Stimulated activated CD4-positive, alpha-beta T cell treated with anti-CD3 and anti-CD28 coated beads, Interleukin-4, amount 100 ng/mL, for 24 hours (primary cell): ENCODE results near the gene CD300C.
"Not testable (repeated sequence)": the region's sequence is repeated elsewhere in the genome, so short reads cannot be mapped to it uniquely, and the experiment has no call there.

Source experiments
- DNase-seq: peaks from one replicate; pipeline ENCODE4 v3.0.0-alpha.2; 2020

CD300C gene

GRCh38 chr17:74545843-74546230 is at the start of gene CD300C:
CD300C (minus strand) TSS chr17:74546115; CDS start chr17:74545782, 333 bp downstream.
- DNase-seq = no peak

DNA sequence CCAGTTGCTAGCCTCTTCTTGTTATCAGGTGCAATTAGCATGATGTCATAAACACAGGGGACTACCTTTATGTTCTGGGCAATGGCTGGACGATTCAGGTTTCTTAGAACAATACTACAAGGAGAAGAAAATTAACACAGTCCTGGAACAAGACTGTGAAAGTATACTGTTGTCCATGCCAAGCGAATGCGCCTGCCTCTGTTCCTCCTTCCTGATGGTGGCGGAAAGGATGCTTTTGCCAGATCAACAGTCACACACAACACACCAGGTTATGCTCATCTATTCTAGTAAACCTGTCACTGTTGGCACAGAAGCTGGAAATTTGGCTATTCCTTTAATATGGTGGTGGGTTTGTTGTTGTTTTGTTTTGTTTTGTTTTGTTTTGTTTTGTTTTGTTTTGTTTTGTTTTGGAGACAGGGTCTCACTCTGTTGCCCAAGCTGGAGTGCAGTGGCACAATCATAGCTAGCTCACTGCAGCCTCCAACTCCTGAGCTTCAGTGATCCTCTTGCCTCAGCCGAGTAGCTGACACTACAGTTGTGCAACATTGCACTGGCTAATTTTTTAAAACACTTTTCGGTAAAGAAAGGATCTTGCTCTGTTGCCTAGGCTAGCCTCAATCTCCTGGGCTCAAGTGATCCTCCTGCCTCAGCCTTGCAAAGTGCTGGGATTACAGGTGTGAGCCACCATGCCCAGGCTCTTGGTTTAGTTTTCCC is 49.3 kb upstream of the CD300C start:
- no peak for DNase-seq

- DNase-seq = no peak
Observed at GRCh38 chr17:74592087-74592990, 46.4 kb upstream of the CD300C start, which contains the start of gene CD300LD. CD300LD (minus strand) TSS chr17:74592283; CDS start chr17:74592202, 81 bp downstream.

DNA sequence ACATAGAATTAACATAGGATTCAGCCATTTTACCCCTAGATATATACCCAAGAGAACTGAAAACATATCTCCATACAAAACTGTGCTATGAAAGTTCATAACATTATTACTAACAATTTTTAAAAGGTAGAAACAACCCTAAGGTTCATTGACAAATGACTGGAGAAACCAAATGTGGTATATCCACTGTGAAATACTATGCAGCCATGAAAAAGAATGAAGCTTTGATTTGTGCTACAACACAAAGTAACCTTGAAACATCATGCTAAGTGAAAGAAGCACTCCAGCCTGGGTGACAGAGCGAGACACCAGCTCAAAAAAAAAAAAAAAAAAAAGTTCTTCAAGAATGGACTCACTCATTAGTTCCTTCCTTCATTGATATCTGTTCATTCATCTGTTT is 45.6 kb upstream of the CD300C start:
- no peak for DNase-seq

GRCh38 chr17:74585711-74586110 is 39.8 kb upstream of the CD300C start:
- DNase-seq = no peak

GRCh38 chr17:74584292-74585060 is 38.6 kb upstream of the CD300C start:
- no peak for DNase-seq

DNA sequence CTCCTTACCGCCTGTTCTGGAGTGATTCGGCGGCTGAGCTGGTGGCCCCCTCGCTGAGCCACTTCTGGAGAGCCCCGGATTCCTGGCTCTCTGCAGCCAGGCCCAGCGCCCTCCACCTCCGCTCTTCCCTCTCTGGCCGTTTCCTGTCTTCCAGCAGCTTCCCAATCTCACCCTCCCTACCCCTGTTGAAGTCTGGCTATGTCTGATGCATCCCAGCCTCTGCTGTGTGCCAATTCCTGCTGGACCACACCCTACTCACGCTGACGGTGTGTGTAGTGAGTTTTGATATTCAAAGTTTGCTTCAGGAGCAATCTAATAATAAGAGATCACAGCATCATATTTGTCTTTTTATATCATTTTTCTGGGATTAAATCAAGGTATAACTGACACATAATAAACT is 36.7 kb upstream of the CD300C start:
- DNase-seq = no peak

GRCh38 chr17:74579900-74580299 is 34.0 kb upstream of the CD300C start:
- no peak for DNase-seq

GRCh38 chr17:74578979-74579378 is 33.1 kb upstream of the CD300C start:
- no peak for DNase-seq

DNA sequence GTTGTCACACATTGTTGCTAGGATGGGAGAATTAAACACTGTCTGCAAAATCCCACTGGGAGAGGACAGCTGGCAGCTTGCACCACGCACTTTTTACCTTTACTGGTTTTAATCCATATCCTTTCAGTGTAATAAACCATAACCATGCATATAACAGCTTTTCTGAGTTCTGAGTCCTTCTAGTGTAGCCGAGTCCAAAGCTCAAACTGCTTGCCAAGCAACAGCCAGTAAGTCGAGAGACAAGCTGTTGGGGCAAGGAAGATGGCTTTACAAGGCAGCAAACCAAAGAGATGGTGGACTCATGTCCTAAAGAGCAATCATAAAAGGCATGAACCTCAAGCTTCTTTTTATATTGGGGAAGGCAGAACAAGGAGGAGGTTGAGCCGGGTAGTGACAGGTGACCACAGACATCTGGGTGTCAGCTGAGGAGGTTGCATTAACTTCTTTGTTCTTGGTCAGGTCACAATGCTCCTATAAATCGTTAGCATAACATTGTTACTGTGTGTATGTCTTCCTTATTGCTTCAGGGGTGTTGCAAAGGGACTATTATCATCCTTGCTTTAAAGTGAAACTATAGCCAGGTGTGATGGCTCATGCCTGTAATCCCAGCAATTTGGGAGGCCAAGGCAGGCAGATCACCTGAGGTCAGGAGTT is 28.7 kb upstream of the CD300C start:
- DNase-seq = no peak

DNA sequence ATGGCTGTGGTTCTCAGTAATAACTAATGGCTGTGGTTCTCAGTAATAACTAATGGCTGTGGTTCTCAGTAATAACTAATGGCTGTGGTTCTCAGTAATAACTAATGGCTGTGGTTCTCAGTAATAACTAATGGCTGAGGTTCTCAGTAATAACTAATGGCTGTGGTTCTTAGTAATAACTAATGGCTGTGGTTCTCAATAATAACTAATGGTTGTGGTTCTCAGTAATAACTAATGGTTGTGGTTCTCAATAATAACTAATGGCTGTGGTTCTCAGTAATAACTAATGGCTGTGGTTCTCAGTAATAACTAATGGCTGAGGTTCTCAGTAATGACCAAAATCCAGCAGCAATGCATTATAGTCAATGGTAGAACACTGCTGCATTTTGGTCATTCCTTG is 27.7 kb upstream of the CD300C start:
- not testable (repeated sequence) for DNase-seq

DNA sequence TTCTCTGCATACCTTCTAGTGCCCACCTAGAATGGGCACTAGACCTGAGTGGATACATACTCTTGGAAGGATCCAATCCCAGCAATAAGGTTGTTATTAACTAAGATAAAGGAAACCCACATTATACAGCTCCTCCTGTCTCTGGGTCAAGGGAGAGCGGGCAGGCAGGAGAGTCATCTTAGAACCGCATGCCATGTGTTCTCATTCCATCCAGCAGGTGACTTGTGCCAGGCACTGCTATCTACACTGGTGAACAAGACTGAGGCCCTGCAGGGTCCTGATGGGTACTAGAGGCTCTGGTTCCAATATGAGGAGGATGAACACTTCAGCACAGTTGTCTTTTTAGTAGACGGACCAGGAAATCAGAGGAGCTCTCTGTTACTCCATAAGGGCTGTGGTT is 27.3 kb upstream of the CD300C start:
- no peak for DNase-seq

GRCh38 chr17:74571621-74572270 is 25.8 kb upstream of the CD300C start:
- DNase-seq = no peak

DNA sequence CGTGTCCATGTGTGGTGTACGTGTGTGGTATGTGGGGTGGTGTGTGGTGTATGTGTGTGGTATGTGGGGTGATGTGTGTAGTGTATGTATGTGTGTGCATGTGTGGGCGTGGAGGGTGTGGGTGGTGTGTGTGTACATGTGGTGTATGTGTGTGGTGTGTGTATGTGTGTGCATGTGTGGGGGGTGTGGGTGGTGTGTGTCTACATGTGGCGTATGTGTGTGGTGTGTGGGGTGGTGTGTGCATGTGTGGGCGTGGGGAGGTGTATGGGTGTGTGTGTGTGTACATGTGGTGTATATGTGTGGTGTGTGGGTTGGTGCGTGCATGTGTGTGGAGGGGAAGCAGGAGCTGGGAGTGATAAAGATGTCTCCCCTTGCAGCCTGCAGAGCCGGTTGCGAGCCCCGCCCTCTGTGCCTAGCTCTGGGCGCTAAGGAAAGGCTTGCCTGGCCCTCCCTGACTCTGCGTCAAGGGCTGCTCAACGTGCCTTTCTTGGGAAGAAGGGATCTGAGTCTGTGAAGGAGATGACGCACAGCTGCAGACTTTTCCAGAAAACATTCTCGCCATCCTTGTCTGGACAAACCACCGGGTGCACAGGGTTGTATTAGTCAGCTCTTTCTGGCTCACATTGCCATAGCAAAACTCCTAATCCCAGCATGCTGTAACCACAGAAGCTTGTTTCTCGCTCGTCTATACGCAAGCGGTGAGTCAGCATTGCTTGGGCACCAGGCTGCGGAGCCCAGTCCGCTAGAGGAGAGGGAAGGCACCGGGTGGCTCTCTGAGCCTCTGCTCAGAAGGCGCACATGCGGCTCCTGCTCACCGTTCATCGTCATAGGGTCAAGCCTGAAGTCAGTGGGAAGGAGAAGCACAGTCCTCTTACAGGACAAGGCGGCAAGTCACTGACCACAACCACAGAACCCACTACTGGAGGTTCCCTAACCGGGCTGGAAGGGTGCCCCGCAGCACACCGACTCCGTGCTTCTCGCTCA is 23.4 kb upstream of the CD300C start:
- peak; percentile 10 for DNase-seq

GRCh38 chr17:74568106-74568873 is 22.4 kb upstream of the CD300C start:
- no peak for DNase-seq

DNA sequence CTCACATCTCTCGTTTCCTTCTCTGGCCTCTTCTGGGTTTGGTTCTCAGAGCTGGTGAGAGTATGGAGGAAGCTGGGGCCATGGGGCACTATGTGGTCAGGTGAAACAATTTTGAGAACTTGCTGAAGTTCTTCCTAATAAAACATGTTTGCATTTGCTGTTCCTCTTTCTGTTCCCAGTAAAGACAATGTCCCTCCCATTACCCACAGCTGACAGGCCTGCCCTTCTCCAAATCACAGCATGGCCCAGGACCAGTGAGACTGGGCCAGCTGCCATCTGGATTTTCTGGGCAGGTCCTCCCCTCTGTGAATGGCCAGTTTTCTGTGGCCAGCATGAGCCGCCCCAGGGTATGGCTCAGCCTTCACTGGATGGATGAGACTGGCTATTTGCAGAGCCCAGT is 21.5 kb upstream of the CD300C start, which contains the start of gene CD300H:
TSS of gene CD300H (minus strand) at position 113 of the 400 bp plus-strand sequence.
- no peak for DNase-seq

DNA sequence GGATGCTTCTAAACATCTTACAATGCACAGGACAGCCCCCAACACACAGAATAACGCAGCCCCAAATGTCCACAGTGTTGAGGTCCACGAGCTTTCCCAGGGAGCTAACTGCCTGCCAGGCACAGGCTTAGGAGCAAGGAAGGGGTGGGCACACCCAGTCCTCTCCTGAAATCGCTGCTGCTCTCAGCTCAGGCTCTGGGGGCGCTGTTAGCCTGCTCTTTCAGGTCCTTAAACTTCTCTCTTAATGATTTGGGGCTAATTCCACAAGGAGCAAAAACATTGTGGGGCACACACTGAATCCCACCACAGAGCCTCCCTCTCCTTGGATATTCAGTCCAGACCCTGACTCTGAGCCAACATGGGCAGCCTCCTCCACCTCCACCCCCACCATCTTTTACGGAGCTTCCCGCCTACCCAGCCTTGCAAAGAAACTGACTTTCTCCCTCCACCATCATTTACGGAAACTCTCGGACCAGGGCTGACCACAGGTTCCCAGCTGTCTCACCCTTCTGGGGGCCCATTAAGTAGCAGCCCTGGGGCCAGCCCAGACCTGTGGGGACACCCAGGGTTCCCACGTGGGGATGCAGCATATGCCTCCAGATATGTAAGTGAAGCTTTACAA is 20.3 kb upstream of the CD300C start:
- peak; percentile 11 for DNase-seq

GRCh38 chr17:74565126-74565525 is 19.2 kb upstream of the CD300C start:
- DNase-seq = no peak

- no peak for DNase-seq
Observed at GRCh38 chr17:74563358-74563757, 17.4 kb upstream of the CD300C start.
